ENCODE measurements around the gene COL5A3. TPM values are rescaled to one million over a fixed set of nuclear protein-coding genes. Genes with fewer than 3 reads are reported as not detected.

COL5A3 gene
- total and polyA plus RNA-seq, 4 donors = 0.14 to 4.9 (median 0.76) TPM

- DNase-seq (ENCODE audit: low spot score) = no peak
Measured at GRCh38 chr19:9935506-9936325, 74.6 kb downstream of the COL5A3 start.

More at GRCh38 chr19:9935506-9936325, 74.6 kb downstream of the COL5A3 start:
- no peaks in the 10 kb centered on the region for H3K36me3 ChIP-seq (ENCODE audit: control insufficient read depth in 4 of 4, insufficient read depth in 3 of 4, low read depth in 1 of 4, low read length in 3 of 4)
- H3K27me3 ChIP-seq (ENCODE audit: control insufficient read depth in 4 of 4, insufficient read depth in 4 of 4, low read length in 3 of 4) = no peaks in the 10 kb centered on the region
- H3K9me3 ChIP-seq (ENCODE audit: control insufficient read depth in 4 of 4, low read length in 3 of 4) = no peaks in the 10 kb centered on the region
- 1% methylated on average over 44 of the region's 44 CpGs for WGBS
- TF ChIP-seq HNF4G (IDR thresholded peaks at IDR 0.05) (no peak), RAD21 (IDR thresholded peaks at IDR 0.05) (no peak), NR2F2 (IDR thresholded peaks at IDR 0.05) (no peak), MAX (IDR thresholded peaks at IDR 0.05) (no peak), YY1 (IDR thresholded peaks at IDR 0.05) (no peak), SP1 (IDR thresholded peaks at IDR 0.05) (no peak), TAF1 (conservative IDR thresholded peaks at IDR 0.05) (no peak), ATF3 (IDR thresholded peaks at IDR 0.05) (no peak), RXRA (IDR thresholded peaks at IDR 0.05) (no peak), FOXA2 (IDR thresholded peaks at IDR 0.05) (no peak), JUND (IDR thresholded peaks at IDR 0.05) (no peak), FOXA1 (IDR thresholded peaks at IDR 0.05) (no peak), GABPA (IDR thresholded peaks at IDR 0.05 in 1 of 2, conservative IDR thresholded peaks at IDR 0.05 in 1 of 2) (no peak), HNF4A (conservative IDR thresholded peaks at IDR 0.05) (no peak)
- TF ChIP-seq, protein P1, sequence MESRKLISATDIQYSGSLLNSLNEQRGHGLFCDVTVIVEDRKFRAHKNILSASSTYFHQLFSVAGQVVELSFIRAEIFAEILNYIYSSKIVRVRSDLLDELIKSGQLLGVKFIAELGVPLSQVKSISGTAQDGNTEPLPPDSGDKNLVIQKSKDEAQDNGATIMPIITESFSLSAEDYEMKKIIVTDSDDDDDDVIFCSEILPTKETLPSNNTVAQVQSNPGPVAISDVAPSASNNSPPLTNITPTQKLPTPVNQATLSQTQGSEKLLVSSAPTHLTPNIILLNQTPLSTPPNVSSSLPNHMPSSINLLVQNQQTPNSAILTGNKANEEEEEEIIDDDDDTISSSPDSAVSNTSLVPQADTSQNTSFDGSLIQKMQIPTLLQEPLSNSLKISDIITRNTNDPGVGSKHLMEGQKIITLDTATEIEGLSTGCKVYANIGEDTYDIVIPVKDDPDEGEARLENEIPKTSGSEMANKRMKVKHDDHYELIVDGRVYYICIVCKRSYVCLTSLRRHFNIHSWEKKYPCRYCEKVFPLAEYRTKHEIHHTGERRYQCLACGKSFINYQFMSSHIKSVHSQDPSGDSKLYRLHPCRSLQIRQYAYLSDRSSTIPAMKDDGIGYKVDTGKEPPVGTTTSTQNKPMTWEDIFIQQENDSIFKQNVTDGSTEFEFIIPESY (IDR thresholded peaks at IDR 0.05) = no peak
- TF ChIP-seq, protein P2, sequence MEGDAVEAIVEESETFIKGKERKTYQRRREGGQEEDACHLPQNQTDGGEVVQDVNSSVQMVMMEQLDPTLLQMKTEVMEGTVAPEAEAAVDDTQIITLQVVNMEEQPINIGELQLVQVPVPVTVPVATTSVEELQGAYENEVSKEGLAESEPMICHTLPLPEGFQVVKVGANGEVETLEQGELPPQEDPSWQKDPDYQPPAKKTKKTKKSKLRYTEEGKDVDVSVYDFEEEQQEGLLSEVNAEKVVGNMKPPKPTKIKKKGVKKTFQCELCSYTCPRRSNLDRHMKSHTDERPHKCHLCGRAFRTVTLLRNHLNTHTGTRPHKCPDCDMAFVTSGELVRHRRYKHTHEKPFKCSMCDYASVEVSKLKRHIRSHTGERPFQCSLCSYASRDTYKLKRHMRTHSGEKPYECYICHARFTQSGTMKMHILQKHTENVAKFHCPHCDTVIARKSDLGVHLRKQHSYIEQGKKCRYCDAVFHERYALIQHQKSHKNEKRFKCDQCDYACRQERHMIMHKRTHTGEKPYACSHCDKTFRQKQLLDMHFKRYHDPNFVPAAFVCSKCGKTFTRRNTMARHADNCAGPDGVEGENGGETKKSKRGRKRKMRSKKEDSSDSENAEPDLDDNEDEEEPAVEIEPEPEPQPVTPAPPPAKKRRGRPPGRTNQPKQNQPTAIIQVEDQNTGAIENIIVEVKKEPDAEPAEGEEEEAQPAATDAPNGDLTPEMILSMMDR (IDR thresholded peaks at IDR 0.05; ENCODE audit: low read depth, low read length, missing input control) = no peak
- TF ChIP-seq, protein P3, sequence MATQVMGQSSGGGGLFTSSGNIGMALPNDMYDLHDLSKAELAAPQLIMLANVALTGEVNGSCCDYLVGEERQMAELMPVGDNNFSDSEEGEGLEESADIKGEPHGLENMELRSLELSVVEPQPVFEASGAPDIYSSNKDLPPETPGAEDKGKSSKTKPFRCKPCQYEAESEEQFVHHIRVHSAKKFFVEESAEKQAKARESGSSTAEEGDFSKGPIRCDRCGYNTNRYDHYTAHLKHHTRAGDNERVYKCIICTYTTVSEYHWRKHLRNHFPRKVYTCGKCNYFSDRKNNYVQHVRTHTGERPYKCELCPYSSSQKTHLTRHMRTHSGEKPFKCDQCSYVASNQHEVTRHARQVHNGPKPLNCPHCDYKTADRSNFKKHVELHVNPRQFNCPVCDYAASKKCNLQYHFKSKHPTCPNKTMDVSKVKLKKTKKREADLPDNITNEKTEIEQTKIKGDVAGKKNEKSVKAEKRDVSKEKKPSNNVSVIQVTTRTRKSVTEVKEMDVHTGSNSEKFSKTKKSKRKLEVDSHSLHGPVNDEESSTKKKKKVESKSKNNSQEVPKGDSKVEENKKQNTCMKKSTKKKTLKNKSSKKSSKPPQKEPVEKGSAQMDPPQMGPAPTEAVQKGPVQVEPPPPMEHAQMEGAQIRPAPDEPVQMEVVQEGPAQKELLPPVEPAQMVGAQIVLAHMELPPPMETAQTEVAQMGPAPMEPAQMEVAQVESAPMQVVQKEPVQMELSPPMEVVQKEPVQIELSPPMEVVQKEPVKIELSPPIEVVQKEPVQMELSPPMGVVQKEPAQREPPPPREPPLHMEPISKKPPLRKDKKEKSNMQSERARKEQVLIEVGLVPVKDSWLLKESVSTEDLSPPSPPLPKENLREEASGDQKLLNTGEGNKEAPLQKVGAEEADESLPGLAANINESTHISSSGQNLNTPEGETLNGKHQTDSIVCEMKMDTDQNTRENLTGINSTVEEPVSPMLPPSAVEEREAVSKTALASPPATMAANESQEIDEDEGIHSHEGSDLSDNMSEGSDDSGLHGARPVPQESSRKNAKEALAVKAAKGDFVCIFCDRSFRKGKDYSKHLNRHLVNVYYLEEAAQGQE (IDR thresholded peaks at IDR 0.05) = no peak
- H3K4me1 ChIP-seq (ENCODE audit: control insufficient read depth in 4 of 4, insufficient read depth in 4 of 4, low read length in 3 of 4) = peaks cover 0 to 29% (median 21%) of the 10 kb centered on the region in 4 donors
- no peak overlapping the region for H3K9ac ChIP-seq (ENCODE audit: low read depth in 1 of 2, low read length in 2 of 2)
- peak overlapping the region in 2 of 3 donors; percentile 49 to 80 for H3K4me3 ChIP-seq (ENCODE audit: low read depth in 1 of 3, low read length in 3 of 3)
- H3K27ac ChIP-seq (ENCODE audit: low read depth in 1 of 2, low read length in 2 of 2) = no peak overlapping the region
